ENCODE results near the gene PRDM10.

DNA sequence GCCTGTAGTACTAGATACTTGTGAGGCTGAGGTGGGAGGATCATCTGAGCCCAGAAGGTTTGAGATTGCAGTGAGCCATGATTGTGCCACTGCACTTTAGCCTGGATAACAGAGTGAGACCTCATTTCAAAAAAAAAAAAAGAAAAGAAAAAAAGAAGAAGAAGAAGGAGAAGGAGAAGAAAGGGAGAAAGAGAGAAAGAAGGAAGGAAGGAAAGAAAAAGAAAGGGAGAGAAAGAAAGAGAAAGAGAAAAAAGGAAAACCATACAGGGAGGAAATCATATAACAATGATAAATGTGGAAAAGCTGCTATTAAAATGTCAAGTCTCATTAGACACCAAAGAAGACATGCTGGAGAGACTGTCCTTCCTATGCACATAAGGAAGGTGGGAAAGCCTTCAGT lies 5.7 kb upstream of the PRDM10 start:
- TF ChIP-seq, protein P1, sequence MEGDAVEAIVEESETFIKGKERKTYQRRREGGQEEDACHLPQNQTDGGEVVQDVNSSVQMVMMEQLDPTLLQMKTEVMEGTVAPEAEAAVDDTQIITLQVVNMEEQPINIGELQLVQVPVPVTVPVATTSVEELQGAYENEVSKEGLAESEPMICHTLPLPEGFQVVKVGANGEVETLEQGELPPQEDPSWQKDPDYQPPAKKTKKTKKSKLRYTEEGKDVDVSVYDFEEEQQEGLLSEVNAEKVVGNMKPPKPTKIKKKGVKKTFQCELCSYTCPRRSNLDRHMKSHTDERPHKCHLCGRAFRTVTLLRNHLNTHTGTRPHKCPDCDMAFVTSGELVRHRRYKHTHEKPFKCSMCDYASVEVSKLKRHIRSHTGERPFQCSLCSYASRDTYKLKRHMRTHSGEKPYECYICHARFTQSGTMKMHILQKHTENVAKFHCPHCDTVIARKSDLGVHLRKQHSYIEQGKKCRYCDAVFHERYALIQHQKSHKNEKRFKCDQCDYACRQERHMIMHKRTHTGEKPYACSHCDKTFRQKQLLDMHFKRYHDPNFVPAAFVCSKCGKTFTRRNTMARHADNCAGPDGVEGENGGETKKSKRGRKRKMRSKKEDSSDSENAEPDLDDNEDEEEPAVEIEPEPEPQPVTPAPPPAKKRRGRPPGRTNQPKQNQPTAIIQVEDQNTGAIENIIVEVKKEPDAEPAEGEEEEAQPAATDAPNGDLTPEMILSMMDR (IDR thresholded peaks at IDR 0.05 in 8 of 11, conservative IDR thresholded peaks at IDR 0.05 in 3 of 11): no peak
- TF ChIP-seq POLR2A (IDR thresholded peaks at IDR 0.05): no peak
- TF ChIP-seq POLR2AphosphoS5 (IDR thresholded peaks at IDR 0.05): no peak
